Measurements from ENCODE around the gene SLC25A22. TPM values are rescaled to one million over a fixed set of nuclear protein-coding genes. Genes with fewer than 3 reads are reported as not detected.

Gene SLC25A22
- total and polyA plus RNA-seq, 4 donors = 10.6 to 38.2 (median 27.5) TPM

DNA sequence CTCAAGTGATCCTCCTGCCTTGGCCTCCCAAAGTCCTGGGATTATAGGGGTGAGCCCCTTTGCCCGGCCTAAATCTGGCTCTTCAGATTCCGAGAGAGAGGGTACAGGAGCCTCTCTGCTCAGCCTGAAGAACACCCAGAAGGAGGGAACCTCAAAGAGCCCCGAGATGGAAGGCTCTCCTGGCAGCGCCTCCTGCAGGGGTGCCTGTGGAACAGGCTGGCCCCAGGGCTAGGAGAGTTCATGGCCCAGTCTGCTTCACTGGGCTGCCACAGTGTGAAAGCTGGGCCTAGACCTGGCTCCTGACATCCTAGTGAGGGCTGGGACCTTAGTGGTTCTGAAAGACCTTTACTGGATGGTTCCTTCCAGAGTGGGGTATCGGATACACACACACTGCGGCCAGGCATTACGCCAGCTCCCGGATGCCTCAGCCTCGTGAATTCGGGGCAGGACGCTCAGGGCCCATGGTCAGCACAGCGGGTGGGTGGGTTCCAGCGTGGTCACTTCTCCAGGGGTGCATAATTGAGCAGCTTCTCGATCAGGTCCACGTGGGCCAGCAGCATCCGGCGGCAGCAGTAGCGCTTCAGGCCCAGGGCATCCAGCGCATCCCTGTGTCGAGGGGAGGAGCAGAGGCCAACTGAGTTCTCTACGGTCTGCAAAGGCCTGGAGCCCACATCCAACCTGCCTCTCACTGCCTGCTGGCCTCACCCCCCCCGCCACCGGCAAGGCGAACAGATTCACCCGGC lies 42.0 kb upstream of the SLC25A22 start:
- Histone ChIP-seq H3K27ac (ENCODE audit: low read depth in 1 of 2, low read length in 1 of 2) (peak overlapping the region in 1 of 2 donors; percentile 11), H3K36me3 (ENCODE audit: control insufficient read depth in 4 of 4, insufficient read depth in 4 of 4, low read length in 4 of 4) (peaks cover 4 to 46% (median 18%) of the 10 kb centered on the region in 4 donors), H3K27me3 (ENCODE audit: control insufficient read depth in 3 of 3, insufficient read depth in 3 of 3, low read length in 2 of 3) (no peaks in the 10 kb centered on the region), H3K9ac (ENCODE audit: insufficient read depth in 1 of 2, low read length in 2 of 2) (no peak overlapping the region), H3K4me3 (no peak overlapping the region), H3K9me3 (ENCODE audit: control insufficient read depth in 4 of 4, insufficient read depth in 3 of 4, low read length in 3 of 4) (no peaks in the 10 kb centered on the region), H3K4me1 (ENCODE audit: control insufficient read depth in 5 of 5, insufficient read depth in 5 of 5, low read length in 5 of 5) (peaks cover 6 to 29% (median 15%) of the 10 kb centered on the region in 5 donors)
- TF ChIP-seq, protein P1, sequence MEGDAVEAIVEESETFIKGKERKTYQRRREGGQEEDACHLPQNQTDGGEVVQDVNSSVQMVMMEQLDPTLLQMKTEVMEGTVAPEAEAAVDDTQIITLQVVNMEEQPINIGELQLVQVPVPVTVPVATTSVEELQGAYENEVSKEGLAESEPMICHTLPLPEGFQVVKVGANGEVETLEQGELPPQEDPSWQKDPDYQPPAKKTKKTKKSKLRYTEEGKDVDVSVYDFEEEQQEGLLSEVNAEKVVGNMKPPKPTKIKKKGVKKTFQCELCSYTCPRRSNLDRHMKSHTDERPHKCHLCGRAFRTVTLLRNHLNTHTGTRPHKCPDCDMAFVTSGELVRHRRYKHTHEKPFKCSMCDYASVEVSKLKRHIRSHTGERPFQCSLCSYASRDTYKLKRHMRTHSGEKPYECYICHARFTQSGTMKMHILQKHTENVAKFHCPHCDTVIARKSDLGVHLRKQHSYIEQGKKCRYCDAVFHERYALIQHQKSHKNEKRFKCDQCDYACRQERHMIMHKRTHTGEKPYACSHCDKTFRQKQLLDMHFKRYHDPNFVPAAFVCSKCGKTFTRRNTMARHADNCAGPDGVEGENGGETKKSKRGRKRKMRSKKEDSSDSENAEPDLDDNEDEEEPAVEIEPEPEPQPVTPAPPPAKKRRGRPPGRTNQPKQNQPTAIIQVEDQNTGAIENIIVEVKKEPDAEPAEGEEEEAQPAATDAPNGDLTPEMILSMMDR (IDR thresholded peaks at IDR 0.05; ENCODE audit: control extremely low read depth, extremely low read depth) = no peak
- DNase-seq (no peak), ATAC-seq (ENCODE audit: insufficient read depth, low FRiP score) (no peak)
- WGBS, 2 donors = 80 to 87% methylated on average over 25 of the region's 25 CpGs

DNA sequence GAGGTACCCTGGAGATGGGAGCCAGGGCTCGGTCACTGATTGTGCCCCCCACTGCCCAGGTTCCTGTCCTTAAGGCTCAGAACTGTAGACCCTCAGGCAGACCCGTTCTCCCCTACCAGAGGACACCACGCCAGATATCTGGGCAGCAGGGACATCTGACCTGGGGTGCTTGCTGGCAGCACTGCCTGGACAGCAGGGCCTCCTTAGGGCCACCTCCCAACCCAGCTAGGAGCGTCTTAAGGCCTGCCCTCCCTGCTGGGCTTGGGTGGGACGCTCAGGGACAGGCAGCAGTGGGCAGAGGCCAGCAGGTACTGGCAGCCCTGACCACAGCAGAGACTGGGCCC lies 41.2 kb upstream of the SLC25A22 start:
- Histone ChIP-seq H3K27ac (ENCODE audit: low read depth in 1 of 2, low read length in 1 of 2) (no peak overlapping the region), H3K9me3 (ENCODE audit: control insufficient read depth in 4 of 4, insufficient read depth in 3 of 4, low read length in 3 of 4) (no peaks in the 10 kb centered on the region), H3K27me3 (ENCODE audit: control insufficient read depth in 3 of 3, insufficient read depth in 3 of 3, low read length in 2 of 3) (no peaks in the 10 kb centered on the region), H3K9ac (ENCODE audit: insufficient read depth in 1 of 2, low read length in 2 of 2) (no peak overlapping the region), H3K36me3 (ENCODE audit: control insufficient read depth in 4 of 4, insufficient read depth in 4 of 4, low read length in 4 of 4) (peaks cover 4 to 46% (median 18%) of the 10 kb centered on the region in 4 donors), H3K4me1 (ENCODE audit: control insufficient read depth in 5 of 5, insufficient read depth in 5 of 5, low read length in 5 of 5) (peaks cover 6 to 27% (median 15%) of the 10 kb centered on the region in 5 donors), H3K4me3 (no peak overlapping the region)
- WGBS, 2 donors = 92 to 96% methylated on average over 5 of the region's 5 CpGs
- ATAC-seq (ENCODE audit: insufficient read depth, low FRiP score) (no peak), DNase-seq (no peak)
- TF ChIP-seq, protein P1 (IDR thresholded peaks at IDR 0.05; ENCODE audit: control extremely low read depth, extremely low read depth) = no peak

DNA sequence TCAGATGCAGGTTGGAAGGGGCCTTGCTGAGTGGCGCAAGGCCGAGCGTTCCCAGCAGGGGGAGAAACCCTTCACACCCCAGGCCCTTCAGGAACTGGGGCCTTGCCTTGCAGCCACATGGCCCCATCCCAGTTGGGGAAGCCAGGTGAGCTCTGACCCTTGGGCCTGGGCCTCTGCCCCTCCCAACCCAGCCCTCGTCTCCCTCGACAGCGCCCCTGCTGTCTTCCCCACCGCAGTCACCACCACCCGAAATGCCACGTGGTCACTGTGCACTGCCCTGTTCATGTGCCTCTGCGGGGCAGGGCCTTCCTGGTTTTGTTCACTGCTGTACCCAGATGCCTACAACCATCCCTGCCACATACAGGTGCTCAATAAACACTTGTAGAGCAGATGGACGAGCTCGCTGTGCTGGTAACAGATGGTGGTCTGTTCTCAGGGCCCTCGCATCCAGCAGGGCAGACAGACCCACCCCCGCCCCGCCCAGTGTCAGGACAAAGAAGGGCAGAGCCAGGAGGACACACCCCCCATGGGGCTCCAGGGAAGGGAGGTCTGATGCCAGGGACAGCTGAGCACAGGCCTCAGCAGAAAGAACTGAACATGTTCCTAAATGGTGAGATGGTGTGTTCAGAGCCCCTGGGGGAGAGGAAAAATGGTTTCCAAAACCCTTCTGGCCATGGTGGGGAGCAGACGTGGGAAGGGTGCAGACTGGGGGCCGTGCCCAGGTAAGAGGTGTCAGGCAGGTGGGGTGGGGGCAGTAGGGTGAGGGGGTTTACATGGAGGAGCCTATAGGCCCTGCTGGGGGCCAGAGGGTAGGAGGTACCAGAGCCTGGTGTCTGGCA lies 40.6 kb upstream of the SLC25A22 start:
- Histone ChIP-seq H3K36me3 (ENCODE audit: control insufficient read depth in 4 of 4, insufficient read depth in 4 of 4, low read length in 4 of 4) (peaks cover 4 to 46% (median 18%) of the 10 kb centered on the region in 4 donors), H3K27ac (ENCODE audit: low read depth in 1 of 2, low read length in 1 of 2) (peak overlapping the region in 1 of 2 donors; percentile 48), H3K4me3 (no peak overlapping the region), H3K27me3 (ENCODE audit: control insufficient read depth in 3 of 3, insufficient read depth in 3 of 3, low read length in 2 of 3) (no peaks in the 10 kb centered on the region), H3K9me3 (ENCODE audit: control insufficient read depth in 4 of 4, insufficient read depth in 3 of 4, low read length in 3 of 4) (no peaks in the 10 kb centered on the region), H3K9ac (ENCODE audit: insufficient read depth in 1 of 2, low read length in 2 of 2) (no peak overlapping the region), H3K4me1 (ENCODE audit: control insufficient read depth in 5 of 5, insufficient read depth in 5 of 5, low read length in 5 of 5) (peaks cover 6 to 29% (median 14%) of the 10 kb centered on the region in 5 donors)
- no peak for ATAC-seq (ENCODE audit: insufficient read depth, low FRiP score)
- DNase-seq = no peak
- TF ChIP-seq, protein P1 (IDR thresholded peaks at IDR 0.05; ENCODE audit: control extremely low read depth, extremely low read depth) = no peak
- 65 to 68% methylated on average over 17 of the region's 17 CpGs for WGBS, 2 donors

Data from lung (tissue), 12 donors.